ENCODE results near the gene SMAD6. TPM values are rescaled to one million over a fixed set of nuclear protein-coding genes. Genes with fewer than 3 reads are reported as not detected.

The SMAD6 gene
- total RNA-seq, 2 donors from 2014 or later = 14.8 to 51.2 TPM

DNA sequence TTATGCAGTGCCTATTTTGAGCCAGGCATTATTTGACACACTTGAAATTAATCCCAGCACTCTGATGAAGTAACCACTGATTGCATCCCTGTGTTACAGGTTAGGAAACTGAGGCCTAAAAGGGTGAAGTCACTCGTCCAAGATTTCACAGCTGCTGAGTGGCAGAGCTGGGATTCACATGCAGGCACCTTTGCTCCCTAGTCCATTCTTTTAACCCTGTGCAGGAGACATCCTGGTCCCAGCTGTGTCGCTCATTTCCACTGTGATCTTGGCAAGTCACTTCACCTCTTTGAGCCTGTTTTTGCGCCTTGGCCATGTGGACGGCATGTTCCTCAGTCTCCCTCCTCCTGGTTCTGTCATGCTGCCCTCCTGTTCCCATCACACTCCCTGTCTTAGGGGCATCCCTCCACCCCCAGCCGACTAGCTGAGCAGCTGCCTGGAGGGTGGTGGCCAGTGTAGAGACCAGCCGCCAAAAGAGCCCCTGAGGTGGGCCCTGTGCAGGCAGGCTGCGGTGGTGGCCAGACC lies 70.6 kb downstream of the SMAD6 start:
- no peak overlapping the region for H3K4me3 ChIP-seq
- peaks cover 16% of the 10 kb centered on the region for H3K4me1 ChIP-seq (replicated peaks)
- intact Hi-C loops (cut with DNase I) = loop anchor here (5.0 kb wide), 3 partner anchors 80 to 170 kb away; no protein-coding TSS in a partner anchor
- no peaks in the 10 kb centered on the region for H3K9me3 ChIP-seq
- WGBS = 46% methylated on average over 7 of the region's 7 CpGs
- no peak for DNase-seq (ENCODE audit: low spot score)
- TF ChIP-seq POLR2A (IDR thresholded peaks at IDR 0.05) (no peak), POLR2AphosphoS5 (IDR thresholded peaks at IDR 0.05) (no peak)
- TF ChIP-seq, protein P1, sequence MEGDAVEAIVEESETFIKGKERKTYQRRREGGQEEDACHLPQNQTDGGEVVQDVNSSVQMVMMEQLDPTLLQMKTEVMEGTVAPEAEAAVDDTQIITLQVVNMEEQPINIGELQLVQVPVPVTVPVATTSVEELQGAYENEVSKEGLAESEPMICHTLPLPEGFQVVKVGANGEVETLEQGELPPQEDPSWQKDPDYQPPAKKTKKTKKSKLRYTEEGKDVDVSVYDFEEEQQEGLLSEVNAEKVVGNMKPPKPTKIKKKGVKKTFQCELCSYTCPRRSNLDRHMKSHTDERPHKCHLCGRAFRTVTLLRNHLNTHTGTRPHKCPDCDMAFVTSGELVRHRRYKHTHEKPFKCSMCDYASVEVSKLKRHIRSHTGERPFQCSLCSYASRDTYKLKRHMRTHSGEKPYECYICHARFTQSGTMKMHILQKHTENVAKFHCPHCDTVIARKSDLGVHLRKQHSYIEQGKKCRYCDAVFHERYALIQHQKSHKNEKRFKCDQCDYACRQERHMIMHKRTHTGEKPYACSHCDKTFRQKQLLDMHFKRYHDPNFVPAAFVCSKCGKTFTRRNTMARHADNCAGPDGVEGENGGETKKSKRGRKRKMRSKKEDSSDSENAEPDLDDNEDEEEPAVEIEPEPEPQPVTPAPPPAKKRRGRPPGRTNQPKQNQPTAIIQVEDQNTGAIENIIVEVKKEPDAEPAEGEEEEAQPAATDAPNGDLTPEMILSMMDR (IDR thresholded peaks at IDR 0.05) = no peak
- H3K27me3 ChIP-seq (replicated peaks; ENCODE audit: insufficient read depth) = no peaks in the 10 kb centered on the region
- peak overlapping the region; percentile 60 to 77 for H3K27ac ChIP-seq
- H3K36me3 ChIP-seq = no peaks in the 10 kb centered on the region

DNA sequence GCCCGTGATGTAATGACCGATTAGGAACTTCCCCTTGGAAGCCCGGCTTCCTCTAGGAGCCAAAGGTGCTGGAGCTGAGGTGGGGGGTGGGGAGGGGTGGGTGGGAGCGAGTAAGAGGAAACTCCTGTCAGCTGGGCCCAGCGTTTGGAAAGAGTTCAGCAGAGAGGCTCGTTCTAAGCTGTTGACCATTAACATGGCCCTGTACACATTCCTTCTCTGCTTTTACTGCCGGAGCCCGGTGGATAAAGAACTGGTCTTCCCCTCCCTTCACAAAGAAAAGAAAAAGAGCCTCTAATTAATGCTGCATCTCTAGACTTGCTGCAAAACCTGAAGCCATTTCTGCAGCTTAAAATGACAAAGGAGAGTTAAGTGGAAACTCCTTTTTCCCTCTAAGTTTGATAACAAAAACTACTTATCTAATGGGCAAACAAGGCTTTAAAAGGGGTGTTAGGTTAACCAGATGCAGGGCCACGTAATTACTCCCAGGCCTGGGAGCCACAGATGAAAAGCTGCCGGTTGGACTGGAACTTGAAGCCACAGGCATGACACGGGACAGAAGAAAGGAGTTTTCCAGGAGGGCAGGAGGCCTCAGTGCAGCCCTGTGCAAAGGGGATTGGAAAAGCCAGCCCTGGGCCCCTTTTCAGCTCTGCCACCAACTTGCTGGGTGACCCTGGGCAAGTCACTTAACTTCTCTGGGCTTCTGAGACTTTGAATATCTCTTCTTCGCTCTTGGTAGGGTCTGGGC lies 71.3 kb downstream of the SMAD6 start:
- Histone ChIP-seq H3K36me3 (no peaks in the 10 kb centered on the region), H3K4me1 (replicated peaks) (peaks cover 16% of the 10 kb centered on the region), H3K27me3 (replicated peaks; ENCODE audit: insufficient read depth) (no peaks in the 10 kb centered on the region), H3K27ac (peak overlapping the region; percentile 60 to 77), H3K4me3 (no peak overlapping the region), H3K9me3 (no peaks in the 10 kb centered on the region)
- WGBS = 24% methylated on average over 10 of the region's 12 CpGs
- DNase-seq (ENCODE audit: low spot score) = peak; percentile 82
- intact Hi-C loops (cut with DNase I) = loop anchor here (5.0 kb wide), 3 partner anchors 79 to 171 kb away; no protein-coding TSS in a partner anchor
- TF ChIP-seq POLR2AphosphoS5 (IDR thresholded peaks at IDR 0.05) = peak; percentile 57
- no peak for TF ChIP-seq POLR2A (IDR thresholded peaks at IDR 0.05)

DNA sequence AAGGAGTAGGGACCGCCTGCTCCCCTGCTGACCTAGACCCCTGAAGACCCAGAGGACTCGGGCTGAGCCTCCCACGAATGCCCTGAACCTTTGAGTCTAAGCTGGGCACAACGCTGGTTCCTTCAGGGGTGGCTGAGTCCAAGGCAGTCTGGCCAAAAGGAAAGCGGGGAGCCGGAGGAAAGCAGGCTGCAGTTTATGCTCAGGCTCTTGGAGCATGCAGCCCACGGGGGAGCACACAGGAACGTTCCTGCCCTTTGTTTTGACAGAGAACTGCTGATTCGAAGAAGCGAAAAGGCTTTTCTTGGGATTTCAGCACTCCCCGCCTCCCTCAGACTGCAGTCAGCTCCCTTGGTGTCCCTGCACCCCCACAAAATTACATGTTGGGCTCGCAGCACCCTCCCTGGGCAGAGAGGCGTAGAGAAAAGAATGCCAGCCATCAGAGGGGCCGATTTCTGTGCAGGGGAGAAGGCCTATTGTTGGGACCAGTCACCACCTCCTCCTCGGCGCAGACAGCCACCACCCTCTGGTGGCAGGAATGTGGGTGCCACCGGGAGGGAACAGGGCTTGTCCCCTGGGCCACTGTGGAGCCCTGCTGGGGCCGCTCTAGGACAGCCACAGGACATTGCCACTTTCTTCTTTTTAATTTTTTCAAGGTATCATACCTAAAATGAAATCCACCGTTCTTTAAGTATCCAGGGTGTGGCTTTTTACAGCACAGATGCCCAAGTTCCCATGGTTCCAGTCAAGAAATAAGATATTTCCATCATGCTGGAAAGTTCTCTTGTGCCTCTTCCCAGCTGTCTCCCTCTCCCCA lies 72.2 kb downstream of the SMAD6 start:
- intact Hi-C loops (cut with DNase I) = loop anchor here (2.0 to 5.0 kb wide), 4 partner anchors 67 to 172 kb away; no protein-coding TSS in a partner anchor
- Histone ChIP-seq H3K4me1 (replicated peaks) (peaks cover 16% of the 10 kb centered on the region), H3K9me3 (no peaks in the 10 kb centered on the region), H3K4me3 (no peak overlapping the region), H3K27ac (peak overlapping the region; percentile 60 to 77), H3K36me3 (no peaks in the 10 kb centered on the region), H3K27me3 (replicated peaks; ENCODE audit: insufficient read depth) (no peaks in the 10 kb centered on the region)
- peak; percentile 84 for DNase-seq (ENCODE audit: low spot score)
- TF ChIP-seq, protein P1 (IDR thresholded peaks at IDR 0.05) = peak; percentile 80 to 99 (median 96)
- TF ChIP-seq POLR2AphosphoS5 (IDR thresholded peaks at IDR 0.05) = peak; percentile 77
- TF ChIP-seq POLR2A (IDR thresholded peaks at IDR 0.05) = no peak
- 29% methylated on average over 19 of the region's 19 CpGs for WGBS

DNA sequence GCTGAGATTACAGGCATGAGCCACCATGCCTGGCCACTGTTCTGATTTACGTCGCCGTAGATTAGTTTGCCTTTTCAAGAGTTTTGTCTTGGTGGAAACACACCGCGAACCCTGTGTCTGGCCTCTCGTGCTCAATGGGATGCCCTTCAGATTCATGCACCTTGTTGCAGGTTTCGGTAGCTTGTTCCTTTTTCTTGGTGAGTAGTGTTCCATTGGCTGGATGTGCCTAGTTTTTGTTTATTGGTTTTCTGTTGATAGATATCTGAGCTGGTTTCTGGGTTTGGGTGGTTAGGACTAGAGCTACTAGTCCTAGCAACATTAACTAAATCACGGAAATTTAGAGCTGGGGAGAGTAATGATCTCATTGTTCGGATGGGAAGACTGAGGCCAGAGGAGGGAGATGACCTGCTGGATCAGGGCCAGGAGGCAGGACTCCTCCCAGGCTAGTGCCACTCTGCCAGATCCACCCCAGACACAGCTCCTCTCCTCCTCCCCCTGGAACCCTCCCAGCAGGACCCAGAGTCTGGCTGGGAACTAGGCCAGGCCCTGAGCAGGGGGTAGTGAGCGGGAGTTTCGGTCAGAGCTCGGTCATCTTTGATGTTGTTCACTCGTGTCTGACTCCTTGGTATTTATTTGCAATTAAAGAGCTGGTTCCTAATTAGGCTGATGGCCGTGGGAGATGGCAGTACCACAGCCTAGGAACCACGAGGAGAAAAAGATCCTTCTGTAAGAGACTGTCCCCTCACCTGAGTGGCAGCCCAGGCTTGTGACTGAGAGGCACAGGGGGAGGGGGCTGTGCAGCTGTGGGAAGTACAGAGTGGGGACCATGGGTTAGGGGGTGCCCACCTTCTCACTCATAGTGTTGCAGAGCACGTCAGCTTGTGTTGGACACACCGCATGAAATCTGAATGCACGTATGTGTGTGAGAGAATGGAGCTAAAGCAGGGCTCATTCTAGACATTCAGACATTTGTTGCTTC lies 73.4 kb downstream of the SMAD6 start:
- Histone ChIP-seq H3K36me3 (no peaks in the 10 kb centered on the region), H3K27ac (no peak overlapping the region), H3K4me3 (no peak overlapping the region), H3K9me3 (no peaks in the 10 kb centered on the region), H3K27me3 (replicated peaks; ENCODE audit: insufficient read depth) (no peaks in the 10 kb centered on the region), H3K4me1 (replicated peaks) (peaks cover 16% of the 10 kb centered on the region)
- TF ChIP-seq, protein P1 (IDR thresholded peaks at IDR 0.05) = no peak
- no peak for TF ChIP-seq POLR2AphosphoS5 (IDR thresholded peaks at IDR 0.05)
- TF ChIP-seq POLR2A (IDR thresholded peaks at IDR 0.05) = no peak
- intact Hi-C loops (cut with DNase I) = loop anchor here (2.0 kb wide), 1 partner anchor 69 kb away; no protein-coding TSS in a partner anchor
- DNase-seq (ENCODE audit: low spot score) = no peak
- 69% methylated on average over 18 of the region's 18 CpGs for WGBS

Measured in prostate gland (tissue), 2 donors.